Medulla oblongata (tissue), 1 donor: ENCODE results near the gene CLDN34.
A peak's percentile ranks its signal among the peaks of the same experiment; 100 is the strongest.

ENCODE experiments used
- DNase-seq: peaks from one replicate; pipeline ENCODE4 v3.0.0-alpha.2; 2015; ENCODE audit errors: extremely low spot score

CLDN34 gene

GRCh38 chrX:9980927-9981326, 13.8 kb downstream of the CLDN34 start:
- DNase-seq = no peak

- peak; percentile 3 for DNase-seq
These were observed 16.3 kb downstream of the CLDN34 start for GRCh38 chrX:9983441-9983840.

GRCh38 chrX:9983846-9984245, 16.7 kb downstream of the CLDN34 start:
- no peak for DNase-seq

GRCh38 chrX:9988762-9989161, 21.6 kb downstream of the CLDN34 start:
- DNase-seq = no peak

GRCh38 chrX:9992061-9992460, 24.9 kb downstream of the CLDN34 start:
- DNase-seq = no peak

GRCh38 chrX:9992724-9993123, 25.6 kb downstream of the CLDN34 start:
- no peak for DNase-seq

- peak; percentile 83 for DNase-seq
These were observed 28.7 kb downstream of the CLDN34 start for GRCh38 chrX:9995855-9996339.

GRCh38 chrX:9997041-9997440, 29.9 kb downstream of the CLDN34 start:
- DNase-seq = no peak

GRCh38 chrX:9997524-9997923, 30.4 kb downstream of the CLDN34 start:
- DNase-seq = peak; percentile 8

GRCh38 chrX:10001496-10001895, 34.3 kb downstream of the CLDN34 start:
- no peak for DNase-seq

GRCh38 chrX:10004832-10005475, 37.8 kb downstream of the CLDN34 start:
- DNase-seq = no peak

GRCh38 chrX:10006086-10006485, 38.9 kb downstream of the CLDN34 start:
- DNase-seq = no peak

GRCh38 chrX:10006770-10007169, 39.6 kb downstream of the CLDN34 start:
- no peak for DNase-seq

- DNase-seq = no peak
These were observed 40.5 kb downstream of the CLDN34 start for GRCh38 chrX:10007621-10008020.

GRCh38 chrX:10008483-10009056, 41.4 kb downstream of the CLDN34 start:
- DNase-seq = no peak

GRCh38 chrX:10009741-10010140, 42.6 kb downstream of the CLDN34 start:
- no peak for DNase-seq

- DNase-seq = no peak
These were observed 43.5 kb downstream of the CLDN34 start for GRCh38 chrX:10010686-10011085.

GRCh38 chrX:10011261-10011931, 44.2 kb downstream of the CLDN34 start:
- no peak for DNase-seq

GRCh38 chrX:10011991-10012390, 44.8 kb downstream of the CLDN34 start:
- no peak for DNase-seq

- peak; percentile 84 for DNase-seq
These were observed 47.5 kb downstream of the CLDN34 start for GRCh38 chrX:10014462-10015354.

GRCh38 chrX:10015355-10015722, 48.2 kb downstream of the CLDN34 start:
- no peak for DNase-seq
